GM12874 (cell line): Measurements from ENCODE around the gene FBXO24.

Source experiments
- TF ChIP-seq, protein P1 (sequence below): IDR thresholded peaks from 2 replicates; pipeline ENCODE4 v1.5.1; 2011; ENCODE audit warnings: low read depth, mild to moderate bottlenecking, control low read depth, low read length, moderate library complexity; ENCODE audit not compliant: insufficient read depth

FBXO24 gene

GRCh38 chr7:100580466-100581283 is 5.5 kb upstream of the FBXO24 start:
- TF ChIP-seq, protein P1, sequence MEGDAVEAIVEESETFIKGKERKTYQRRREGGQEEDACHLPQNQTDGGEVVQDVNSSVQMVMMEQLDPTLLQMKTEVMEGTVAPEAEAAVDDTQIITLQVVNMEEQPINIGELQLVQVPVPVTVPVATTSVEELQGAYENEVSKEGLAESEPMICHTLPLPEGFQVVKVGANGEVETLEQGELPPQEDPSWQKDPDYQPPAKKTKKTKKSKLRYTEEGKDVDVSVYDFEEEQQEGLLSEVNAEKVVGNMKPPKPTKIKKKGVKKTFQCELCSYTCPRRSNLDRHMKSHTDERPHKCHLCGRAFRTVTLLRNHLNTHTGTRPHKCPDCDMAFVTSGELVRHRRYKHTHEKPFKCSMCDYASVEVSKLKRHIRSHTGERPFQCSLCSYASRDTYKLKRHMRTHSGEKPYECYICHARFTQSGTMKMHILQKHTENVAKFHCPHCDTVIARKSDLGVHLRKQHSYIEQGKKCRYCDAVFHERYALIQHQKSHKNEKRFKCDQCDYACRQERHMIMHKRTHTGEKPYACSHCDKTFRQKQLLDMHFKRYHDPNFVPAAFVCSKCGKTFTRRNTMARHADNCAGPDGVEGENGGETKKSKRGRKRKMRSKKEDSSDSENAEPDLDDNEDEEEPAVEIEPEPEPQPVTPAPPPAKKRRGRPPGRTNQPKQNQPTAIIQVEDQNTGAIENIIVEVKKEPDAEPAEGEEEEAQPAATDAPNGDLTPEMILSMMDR: no peak

DNA sequence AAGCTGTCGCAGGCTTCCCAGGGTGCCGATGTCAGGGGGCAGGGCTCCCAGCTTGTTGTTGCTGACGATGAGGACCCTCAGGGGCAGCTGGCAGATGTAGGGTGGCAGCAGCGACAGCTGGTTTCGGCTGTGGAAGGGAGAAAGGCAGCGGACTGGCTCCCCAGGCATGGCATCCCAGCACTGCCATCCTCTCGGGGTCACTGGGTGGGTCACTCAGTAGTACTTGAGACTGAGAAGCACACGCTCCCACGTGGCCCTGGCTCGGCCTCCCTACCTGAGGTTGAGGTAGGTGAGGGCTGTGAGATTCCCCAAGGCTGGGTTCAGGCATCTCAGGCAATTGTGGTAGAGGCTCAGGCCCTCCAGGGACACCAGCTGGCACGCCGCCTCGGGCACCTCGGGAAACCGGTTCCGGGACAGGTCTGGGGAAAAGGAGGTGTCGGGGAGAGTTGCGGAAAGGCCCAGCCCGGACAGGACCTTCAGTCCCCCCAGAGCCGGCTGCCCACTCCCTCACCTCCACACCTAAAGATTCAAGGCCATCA is 4.0 kb upstream of the FBXO24 start:
- TF ChIP-seq, protein P1: no peak

GRCh38 chr7:100582650-100583049 is 3.5 kb upstream of the FBXO24 start:
- TF ChIP-seq, protein P1: no peak

DNA sequence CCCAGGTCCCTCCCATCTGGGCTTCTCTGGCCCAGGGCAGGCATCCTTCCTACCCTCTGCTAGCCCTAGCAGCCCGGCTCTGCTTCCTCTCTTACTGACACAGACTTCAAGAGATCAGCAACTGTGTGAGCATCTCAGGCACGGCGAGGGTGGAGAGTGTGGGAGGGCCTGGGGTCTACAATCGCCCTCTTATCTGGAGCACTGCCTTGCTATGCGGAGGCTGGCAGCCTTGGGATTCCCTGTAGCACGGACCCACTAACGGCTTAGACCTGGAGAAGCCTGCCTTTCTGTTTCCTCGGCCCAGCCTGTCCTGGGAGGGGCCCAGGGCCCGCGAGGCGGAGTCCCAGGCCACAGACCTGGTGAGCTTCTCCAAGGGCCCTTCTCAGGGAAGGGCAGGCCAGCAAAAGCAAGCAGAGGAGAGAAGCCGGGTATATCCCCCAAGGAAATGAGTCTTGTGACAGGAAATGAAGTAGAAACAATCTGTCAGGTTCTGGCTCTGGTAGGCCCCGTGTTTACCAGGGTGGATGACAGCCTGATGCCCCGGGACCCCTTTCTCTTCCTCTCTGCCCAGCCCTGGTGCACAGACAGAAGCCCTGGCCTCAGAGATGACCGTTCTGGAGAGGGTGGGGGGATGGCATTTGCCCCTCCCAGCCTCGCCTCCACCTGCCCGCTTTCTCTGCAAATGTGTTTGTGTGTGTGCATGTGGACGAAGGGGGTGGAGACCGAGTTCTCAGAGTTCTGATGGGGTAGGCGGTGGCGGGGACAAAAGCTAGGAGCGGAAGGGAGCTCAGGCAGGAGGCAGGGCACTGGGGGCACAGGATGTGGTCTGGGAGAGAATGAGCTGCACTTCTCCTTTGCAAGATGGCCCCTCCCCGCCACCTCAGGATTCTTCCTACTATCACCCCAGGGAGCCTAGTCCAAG is 2.7 kb upstream of the FBXO24 start:
- TF ChIP-seq, protein P1: no peak

- TF ChIP-seq, protein P1: no peak
Measured at GRCh38 chr7:100584054-100584682, 2.0 kb upstream of the FBXO24 start.

DNA sequence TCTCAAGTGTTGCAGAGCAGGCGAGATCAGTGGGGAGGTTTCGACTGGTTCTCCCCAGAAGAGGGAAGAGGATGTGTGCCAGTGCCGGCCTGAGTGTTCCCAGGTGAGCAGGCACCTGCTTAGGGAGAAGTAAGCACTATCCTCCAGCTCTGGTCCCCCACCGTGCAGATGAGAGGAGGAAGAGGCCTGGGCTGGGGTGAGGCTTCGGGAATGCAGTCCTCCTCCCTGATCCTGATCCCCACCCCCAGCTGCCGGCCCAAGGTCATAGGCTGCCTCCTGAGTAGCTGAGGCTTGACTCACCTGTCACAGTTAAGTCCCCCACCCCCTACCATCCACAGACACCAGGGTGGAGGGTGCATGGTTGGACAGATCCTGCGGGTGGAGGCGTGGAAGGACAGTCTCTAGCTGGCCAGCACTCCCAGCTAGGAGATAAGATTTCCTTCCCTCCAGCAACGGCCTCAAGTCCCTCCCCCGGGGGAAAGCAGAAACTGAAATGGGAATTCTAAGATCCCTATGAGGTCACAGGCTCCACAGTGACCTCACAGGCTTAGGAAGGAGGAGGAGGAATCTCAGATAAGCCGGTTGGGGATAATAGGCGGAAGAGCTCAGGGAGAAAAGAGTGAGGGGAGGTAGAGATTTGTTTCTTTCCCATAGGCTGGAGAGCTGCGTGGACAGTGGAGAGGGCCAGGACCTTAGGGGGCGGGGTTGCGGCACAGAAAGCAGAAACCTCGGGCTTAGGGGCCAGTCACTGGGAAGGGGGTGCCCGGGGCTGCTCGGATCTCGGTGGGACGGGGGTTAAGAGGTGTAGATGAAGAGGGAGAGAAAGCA is 1.2 kb upstream of the FBXO24 start:
- TF ChIP-seq, protein P1: no peak
